Activated CD8-positive, alpha-beta memory T cell treated with anti-CD3 and anti-CD28 coated beads, Interleukin-2, amount 50 U/mL, for 4 hours (primary cell): ENCODE measurements around the gene ELMO1.
A peak's percentile ranks its signal among the peaks of the same experiment; 100 is the strongest.

Experiments used
- DNase-seq: peaks from one replicate; pipeline ENCODE4 v3.0.0-alpha.2; 2020

ELMO1 gene

DNA sequence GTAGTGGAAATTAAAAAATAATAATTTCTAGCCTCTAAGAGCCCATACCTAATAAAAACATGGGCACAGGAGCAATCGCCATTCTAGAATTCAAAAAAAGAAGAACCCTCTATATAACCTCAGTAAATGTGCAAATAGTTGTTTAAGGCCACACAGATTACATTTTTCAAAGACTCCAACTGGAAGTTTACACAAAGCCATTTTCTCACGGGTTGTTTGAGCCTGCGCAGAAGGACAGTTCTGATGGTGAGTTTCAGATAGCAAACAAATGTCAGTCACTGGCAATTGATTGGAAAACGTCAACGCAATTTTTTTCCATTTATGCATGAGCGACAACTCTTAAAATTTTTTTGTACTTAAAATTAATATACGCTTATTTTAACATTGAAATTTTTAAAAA is 23.0 kb upstream of the ELMO1 start:
- no peak for DNase-seq

DNA sequence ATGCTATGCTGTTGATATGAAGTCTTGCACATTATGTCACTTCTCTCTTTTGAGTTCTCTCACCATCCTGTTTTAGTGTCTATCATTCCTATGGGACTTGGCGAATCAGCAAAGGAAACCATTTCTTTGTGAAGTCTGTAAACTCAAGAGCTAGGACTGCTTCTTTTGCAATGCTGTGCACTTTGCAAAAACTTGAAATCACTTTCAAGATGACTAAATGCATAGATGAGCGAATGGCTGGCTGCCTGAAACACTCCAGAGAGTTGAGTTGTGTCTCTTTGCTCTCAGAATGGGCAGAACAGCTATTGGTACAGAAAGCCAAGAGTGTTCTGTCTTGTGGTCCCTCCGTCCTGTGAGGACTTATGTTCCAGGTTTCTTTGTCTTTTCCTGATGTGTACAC is 18.3 kb upstream of the ELMO1 start:
- DNase-seq: no peak

DNA sequence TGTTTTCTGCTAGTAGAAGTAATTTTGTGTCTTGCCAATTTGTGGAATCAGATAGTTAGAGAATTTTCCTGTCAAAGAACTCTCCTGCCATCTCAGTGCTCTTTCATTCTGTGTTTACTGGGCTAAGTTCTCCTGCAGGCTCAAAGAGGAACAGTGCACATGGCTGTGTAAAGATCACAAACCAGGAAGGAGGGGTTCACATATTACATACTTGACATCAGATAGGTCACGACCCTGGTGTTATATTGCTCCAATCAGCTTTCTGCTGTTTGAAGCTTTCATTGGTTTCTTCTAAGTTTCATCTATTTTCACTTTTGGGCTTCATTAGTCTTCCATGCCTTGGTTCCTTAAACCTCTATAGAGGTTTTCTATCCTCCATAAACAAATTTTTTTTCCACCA is 13.5 kb upstream of the ELMO1 start:
- DNase-seq: no peak

DNA sequence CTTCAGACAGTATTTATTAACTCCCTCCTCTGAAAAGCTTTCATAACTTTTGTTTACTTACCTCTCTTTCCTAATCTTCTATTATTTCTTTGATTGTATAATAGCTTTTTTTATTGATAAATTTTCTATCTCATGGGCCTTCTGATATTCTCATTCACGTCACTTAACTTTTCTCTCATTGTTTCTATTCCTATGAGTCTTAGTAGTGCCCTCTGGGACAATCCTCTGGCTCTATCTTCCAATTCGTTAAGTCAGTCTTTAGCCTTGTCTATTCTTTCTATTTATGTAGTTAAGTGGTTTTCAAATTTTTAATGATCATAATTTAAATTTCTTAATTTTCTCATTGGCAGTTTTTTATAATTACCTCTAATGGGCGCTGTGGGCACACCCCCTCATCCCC is 6.4 kb upstream of the ELMO1 start:
- no peak for DNase-seq

DNA sequence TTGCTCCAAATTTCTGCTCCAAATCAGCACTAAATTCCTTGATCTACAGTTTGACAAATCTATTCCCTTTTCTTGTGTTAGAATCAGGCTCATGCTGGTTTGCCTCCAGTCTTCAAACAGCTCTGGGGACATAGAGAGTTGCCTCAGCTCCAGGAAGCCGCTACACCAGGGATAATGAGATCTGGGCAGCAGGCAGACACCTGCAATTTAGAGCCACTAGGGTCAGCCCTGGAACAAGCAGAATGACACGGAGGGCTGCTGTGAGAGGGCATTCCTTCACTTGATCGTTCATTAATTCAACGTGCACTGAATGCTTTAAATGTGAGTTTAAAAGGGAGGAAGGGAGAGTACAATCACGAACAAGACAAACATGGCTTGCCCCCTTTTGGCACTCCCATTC is 3.7 kb upstream of the ELMO1 start:
- no peak for DNase-seq

DNA sequence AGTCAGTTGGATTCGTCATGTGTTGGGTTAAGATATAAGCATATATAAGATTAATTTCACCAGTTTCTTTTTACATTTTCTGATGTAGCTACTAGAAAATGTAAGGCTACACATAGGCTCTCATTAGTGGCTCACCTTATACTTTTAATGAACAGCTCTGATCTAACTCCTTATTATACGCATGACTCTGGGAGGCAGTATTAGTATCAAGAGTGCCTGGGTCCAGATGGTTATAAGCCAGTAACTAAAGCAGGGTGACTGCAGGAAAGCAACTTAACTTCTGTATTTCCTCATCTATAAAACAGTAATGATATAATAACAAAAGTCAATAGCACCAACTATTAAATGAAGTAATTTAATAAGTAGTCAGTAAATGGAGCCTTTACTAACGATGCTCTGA is 1.4 kb upstream of the ELMO1 start:
- no peak for DNase-seq

DNA sequence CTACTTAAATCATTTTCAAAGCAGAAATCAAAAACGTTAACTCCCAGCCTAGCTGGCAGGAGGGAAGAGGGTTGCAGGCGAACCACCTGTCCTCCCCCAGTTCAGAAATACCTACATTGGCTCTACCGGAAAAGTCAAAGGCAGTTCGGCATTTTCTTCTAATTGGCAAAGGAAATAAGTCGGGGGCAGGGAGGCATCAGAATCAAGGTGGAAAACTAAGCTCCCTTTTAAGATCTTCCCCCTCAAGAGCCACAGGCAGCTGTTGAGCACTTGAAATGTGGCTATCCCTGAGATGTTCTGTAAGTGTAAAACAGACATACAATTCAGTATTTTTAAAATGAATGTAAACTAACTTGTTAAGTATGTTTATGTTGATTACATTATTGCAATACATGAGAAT is 957 bp upstream of the ELMO1 start:
- no peak for DNase-seq

DNA sequence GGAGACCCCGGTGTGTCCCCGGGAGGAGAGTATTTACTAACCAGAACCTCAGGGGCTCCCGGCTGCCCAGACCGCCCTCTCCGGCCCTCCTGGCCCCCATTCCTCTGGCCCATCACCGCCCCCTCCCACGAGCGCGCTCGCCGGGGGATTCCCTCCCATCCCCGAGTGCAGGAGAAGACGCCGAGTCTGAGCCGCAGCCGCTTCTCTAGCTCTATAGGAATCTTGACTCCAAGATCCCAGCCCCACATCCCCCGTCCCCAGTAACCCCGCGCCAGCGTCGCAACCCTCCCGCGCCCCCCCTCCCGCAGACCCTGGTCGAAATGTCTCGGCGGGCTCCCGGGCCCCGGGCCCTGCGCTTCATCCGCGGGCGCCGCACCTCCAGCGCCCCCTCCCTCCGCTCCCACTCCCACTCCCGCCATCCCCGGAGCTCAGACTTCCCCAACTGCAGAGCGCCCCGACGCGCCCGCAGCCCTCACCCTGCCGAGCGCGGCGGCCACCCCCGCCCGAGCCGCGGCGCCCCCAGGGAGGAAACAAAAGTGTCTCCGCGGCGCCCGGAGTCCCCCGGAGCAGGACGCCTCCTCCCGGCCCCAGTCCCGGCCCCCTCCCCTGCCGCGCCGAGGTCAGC is 541 bp downstream of the ELMO1 start:
- DNase-seq: peak; percentile 47

DNA sequence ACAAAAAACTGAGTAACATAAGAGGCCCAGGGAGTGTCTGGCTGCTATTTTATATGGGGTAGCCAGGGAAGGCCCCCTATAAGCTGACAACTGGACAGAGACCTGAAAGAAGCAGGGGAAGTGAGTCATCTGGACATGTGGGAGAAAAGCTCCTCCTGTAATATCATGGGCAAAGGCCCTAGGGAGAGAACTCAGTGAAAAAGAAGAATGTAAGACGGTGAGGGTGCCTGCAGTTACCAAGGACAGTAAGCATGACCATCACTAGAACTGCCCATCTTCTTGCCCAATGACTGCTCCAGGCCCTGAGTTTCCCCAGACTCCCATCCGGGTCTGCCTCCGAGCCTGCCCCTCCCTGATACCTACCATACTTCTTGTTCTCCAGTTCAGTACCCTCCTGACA is 2.3 kb downstream of the ELMO1 start:
- DNase-seq: no peak

DNA sequence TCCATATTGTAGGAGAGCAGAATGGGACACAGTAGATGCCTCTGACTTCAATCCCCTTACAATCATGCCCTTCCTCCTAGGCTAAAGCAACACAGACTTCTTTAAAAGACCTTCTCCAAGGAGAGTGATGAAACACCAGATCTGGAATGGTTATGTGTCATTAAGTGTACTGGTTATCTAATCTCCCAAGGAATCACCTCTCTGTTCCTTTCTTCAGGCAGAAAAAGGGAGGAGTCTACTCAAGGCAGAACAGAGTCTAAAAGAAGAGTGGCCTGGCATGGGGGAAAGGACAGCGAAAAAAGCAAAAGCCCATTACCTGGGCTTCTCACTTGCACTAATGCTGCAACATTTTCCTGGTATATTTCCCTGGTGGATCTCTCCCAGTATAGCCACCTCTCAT is 2.9 kb downstream of the ELMO1 start:
- DNase-seq: no peak

DNA sequence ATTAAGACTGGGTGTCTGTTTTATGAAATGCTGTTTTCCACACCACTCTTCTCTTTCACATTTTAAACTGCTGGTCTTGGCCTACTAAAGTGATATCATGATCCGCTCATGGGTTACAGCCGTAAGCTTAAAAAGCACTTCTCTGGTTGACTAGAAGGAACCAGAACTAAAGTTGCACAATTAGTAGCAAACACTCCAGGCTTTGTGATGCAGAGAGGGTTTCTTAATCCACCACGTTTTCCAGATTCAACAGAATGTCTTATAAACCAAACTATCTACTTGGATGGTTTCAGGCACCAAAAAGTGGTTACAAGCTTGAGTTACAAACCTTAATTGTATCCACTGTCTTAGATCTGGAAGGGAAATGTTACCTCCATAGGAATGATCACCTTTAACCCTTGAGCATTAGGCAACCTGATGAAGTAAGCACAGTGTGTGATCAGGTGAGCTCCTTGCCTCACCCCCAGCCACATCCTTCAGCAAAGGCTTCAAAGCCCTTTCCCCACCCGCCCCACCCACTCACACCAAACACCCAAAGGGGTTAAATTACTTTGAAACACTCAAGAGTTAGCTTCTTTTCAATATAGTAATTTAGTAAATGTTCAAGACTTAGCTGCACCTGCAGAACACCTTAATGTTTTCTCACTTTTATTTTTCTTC is 3.5 kb downstream of the ELMO1 start:
- DNase-seq: no peak

DNA sequence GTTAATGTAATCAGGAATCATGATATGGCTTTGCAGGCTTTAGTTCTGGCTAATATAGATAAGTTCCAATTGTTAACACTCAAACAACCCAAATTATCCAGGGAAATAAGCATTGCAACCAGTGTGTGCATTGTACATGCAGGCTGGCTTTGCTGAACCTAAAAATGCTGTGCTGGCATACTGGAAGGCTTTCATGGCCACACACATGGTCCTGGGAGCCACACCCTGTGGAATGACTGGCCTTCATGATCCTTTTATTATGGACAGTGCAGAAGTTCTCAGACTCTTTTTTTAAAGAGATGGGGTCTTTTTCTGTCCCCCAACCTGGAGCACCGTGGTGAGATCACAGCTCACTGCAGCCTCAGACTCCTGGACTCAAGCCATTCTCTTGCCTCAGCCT is 5.0 kb downstream of the ELMO1 start:
- no peak for DNase-seq

DNA sequence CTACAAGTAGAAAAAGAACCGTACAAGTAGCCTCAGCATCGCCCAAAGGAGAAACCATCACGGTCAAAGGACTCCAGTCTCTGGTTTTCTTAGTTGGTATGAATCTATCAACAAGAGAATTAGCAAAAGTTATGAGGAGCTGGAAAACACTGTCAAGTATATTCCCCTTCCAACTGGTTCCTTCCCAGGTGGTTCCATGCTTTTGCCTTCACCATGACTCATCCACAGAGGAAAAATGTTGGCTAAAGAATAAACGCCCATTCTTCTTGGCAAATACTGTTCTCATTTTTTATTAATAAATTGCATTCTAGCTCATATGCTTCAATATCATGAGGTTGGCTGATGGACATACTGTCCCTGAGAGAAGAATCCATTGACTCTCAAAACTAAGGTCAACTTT is 6.4 kb downstream of the ELMO1 start:
- no peak for DNase-seq

DNA sequence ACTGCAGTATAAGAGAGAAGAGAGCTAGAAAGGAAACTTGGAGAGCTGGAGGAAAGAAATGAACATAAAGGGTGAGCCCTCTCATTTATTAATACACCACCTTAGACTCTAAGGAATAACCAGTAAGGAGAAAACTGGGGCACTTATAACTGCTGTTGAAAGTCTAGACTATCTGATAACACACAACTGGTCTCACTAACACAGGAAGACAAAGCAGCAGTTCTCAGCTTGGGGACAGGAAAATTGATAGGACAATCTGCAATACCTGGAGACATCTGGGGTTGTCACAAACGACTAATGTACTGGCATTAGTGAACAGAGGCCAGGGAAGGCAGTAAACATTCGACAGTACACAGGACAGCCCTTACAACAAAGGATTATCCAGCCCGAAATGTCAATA is 6.8 kb downstream of the ELMO1 start:
- DNase-seq: no peak

DNA sequence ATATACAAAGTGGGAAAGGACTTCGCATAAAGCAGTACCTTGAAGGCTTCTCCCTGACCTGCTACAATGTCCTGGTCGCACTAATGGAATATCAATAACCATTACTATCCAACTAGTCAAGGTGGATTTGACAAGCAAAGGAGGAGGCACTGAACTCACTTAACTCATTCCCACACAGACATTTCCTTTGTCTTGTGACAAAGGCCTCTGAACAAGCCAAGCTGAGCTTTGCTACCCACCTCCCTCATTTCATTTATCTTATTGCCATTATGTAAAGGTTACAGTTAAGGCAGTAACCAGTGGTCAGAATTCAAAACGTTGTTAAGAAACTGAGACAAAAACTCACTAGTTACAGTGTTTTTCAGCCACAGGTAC is 7.3 kb downstream of the ELMO1 start:
- DNase-seq: no peak

DNA sequence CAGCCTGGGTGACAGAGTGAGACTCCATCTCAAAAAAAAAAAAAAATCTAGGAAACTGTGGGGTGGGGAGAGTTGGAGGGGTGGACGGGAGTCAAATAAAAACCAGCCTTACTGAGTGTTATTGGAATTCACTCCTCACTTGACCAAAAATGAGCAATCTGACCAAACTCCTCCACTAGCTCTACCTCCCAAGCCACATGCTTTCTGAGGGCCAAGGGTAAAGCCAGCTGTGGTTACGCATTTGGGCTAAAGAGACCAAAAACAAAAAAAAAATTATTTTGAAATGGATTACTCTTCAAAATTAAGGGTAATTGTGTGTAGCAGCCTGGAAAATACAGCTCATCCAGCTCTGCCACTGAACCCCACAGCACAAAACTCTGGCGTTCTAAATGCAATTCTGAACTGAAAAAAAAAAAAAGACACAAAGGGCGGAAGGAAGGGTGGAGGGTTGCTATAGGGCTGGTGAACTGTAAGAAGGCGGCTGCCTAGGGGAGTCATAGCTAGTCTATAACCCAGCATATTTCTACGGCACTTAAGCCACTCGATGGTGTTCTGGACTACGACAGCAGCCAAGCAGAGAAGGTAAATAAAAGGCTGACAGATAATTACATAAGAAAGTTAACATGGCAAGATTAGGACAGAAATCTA is 7.8 kb downstream of the ELMO1 start:
- peak; percentile 21 for DNase-seq

DNA sequence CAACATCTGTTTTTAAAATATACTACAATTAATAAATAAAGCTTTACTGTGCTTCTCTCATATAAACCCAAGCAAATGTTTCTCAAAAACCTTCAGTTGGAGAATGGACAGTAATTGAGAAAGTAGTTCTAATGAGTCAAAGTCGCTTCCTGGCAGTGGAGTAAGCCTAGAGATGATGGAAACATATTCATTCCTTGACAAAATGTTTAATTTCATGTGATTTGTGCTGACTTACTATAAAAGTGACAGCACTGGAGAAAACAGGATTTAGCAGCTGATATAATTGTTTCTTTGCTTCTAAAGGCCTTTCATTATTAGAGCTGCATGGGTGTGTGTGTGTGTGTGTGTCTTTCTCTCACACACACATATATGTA is 9.0 kb downstream of the ELMO1 start:
- no peak for DNase-seq

DNA sequence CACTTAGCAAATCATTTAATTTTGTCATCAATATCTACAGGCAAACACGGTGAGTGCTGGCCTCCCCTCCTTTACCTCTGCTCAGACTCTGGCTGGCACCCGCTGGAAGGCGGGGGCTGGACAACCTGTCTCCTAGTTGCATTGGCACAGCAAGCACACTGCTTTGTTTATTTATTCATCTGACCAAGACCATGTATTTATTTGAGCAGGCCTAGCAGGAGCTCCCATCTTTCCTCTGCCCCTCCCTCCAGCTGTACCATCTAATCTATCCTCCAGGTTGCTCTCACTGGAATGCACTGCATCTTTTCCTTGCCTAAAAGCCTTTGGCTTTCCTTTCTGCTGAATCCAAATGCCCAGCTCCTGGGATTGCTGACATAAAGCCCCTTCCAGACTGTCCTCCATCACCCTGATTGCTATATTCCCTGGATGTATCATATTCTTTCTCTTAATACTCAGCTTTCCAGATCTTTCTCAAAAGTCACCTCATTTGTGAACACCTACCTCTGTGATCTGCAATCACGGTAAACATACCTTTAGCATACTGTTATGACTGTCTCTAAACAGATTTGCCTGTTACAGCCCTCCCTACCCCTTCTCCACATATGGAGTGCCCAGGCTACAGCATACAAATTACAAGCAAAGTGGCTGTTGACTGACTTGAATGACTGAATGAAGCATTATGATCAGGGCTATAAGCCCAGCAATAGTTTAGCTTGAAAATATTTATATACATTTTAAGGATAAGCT is 9.6 kb downstream of the ELMO1 start:
- DNase-seq: no peak

DNA sequence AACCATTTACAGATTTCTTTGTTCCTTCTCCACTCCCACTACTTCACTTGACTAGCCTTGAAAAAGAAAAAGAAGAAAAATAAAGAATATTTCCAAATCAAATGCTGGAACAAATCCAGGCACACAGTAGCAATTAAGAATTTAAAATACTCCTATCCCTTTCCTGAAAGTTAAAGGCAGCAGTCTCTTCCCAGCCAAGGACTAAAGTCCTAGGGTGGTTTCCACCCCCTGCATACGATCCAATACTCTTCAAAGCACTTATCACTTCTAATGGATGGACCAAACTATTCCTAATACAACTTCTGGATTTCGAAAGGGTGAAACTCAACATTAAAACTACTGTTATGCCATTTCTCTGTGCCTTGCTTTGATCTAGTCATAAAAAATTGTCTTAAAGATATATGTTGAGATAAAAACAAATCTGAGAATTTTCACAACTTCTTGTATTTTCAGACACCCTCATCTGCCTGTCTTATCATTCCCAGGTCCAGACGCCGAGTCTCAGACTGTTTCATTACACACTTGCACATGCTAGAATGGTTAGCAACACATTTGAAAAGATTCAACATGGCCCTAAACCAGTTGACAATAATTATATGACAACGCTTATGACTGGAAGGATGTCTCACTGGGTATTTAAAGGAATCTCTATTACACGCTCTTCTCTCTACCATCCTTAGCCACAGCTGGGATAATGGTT is 13.4 kb downstream of the ELMO1 start:
- DNase-seq: no peak

DNA sequence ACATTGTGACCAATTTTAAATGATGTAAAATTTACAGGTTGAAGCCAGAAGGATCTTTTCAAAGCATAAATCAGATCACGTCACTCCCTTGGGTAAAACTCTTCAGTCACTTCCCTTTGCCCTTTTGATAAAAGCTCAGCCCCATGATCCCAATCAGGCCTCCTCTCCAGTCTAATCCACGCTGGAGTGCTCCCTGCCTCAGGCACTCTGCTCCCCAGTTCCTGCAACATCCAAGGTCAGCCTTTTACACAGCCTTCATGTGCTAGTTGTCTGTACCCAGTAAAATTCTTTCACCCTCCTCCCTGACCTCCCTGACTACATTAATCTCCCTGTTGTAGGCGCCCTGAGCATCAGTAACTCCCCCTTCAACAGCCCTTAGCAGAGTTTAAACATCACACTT is 14.1 kb downstream of the ELMO1 start:
- DNase-seq: no peak

DNA sequence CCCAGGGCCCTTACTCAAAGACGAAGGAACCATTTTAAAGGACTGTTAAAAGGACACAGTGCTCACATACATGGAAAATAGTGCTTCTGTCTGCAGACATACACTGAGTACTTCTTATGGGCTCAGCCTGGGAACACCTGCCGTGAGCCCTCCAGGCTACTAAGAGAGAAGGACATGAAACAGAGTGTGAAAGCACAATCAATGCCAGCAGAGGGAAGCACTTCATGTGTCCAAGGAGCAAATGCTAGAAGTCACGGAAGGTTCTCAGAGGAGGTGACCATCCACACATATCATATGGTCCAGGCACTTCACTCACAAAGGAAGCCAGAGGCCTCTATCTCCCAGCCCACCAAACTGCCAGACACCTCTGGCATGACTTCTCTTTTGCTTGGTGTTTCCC is 15.5 kb downstream of the ELMO1 start:
- no peak for DNase-seq

DNA sequence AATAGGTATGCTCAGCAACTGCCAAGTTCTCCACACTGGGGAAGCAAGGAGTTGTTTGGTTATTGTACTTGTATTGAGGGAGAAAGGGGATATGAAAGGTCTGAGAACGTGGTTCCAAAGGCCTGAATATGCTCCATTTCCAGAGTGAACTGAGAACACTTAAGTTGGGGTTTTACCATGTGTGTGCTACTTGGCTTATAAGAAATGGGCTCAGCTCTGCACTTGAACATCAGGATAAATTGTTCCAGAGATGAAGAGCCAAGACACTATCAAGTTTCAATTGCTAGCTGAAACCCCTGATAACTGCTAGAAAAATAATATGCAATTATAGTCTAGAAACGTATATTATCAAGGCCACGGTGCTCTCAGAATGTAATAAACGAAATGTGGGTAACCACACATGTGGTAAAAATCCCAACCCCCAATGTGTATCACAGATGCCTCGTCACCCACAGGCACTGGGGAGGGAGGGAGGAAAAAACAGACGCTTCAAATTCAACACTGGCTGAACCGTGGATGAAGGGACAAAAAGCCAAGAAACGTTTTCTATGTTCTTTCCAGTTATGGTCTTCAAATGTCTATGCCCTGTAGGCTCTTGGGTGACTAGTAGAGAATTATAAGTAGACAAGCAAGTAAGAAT is 16.3 kb downstream of the ELMO1 start:
- DNase-seq: no peak

DNA sequence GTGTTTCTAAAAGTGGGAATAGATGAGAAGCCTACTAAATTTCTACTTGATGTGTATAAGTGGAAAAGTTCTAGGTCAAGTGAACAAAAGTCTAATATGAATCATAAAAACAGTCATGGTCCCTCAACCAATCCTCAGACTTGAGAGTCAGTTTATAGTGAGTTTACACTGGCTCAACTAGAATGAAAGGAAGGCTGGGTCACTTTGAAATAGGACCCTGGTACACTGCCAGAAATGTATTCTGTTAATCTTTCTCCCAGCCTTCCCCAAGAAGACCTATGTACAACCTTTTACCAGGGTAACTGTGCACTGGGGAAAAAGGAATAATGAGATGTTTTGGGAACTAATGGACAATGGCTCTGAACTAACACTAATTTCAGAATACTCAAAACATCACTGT is 17.3 kb downstream of the ELMO1 start:
- DNase-seq: no peak
